ENCODE data around the gene SCRN2. TPM values are rescaled to one million over a fixed set of nuclear protein-coding genes. Genes with fewer than 3 reads are reported as not detected.

Gene SCRN2
- total and polyA plus RNA-seq, 2 experiments from 2014 or later = 40.6 to 45.5 TPM

- H3K4me2 ChIP-seq = no peak overlapping the region
- peaks cover 20% of the 10 kb centered on the region for H3K27me3 ChIP-seq (ENCODE audit: insufficient read depth)
- Mint-ChIP-seq H3K27me3 (ENCODE audit: insufficient read depth, low read depth, poor library complexity) (peaks cover 23% of the 10 kb centered on the region), H3K4me3 (no peak overlapping the region; the same call in 2 of the 3 replicates), H3K27ac (no peak overlapping the region), H3K36me3 (ENCODE audit: low read depth) (no peaks in the 10 kb centered on the region), H3K9me3 (no peaks in the 10 kb centered on the region), H3K4me1 (peaks cover 11% of the 10 kb centered on the region)
- H4K20me1 ChIP-seq (replicated peaks; ENCODE audit: insufficient read depth) = no peaks in the 10 kb centered on the region
- TF ChIP-seq EZH2phosphoT487 (IDR thresholded peaks at IDR 0.05; ENCODE audit: unreplicated experiment) (no peak), ZNF331 (CRISPR knock-in tag; IDR thresholded peaks at IDR 0.05; ENCODE audit: low read depth) (no peak), ZNF114 (CRISPR knock-in tag; IDR thresholded peaks at IDR 0.05) (no peak), NANOG (IDR thresholded peaks at IDR 0.05; ENCODE audit: borderline replicate concordance) (no peak), STAT1 (IDR thresholded peaks at IDR 0.05; ENCODE audit: unreplicated experiment) (no peak), CREB1 (CRISPR knock-in tag; IDR thresholded peaks at IDR 0.05; ENCODE audit: low read depth) (no peak), POLR2AphosphoS5 (IDR thresholded peaks at IDR 0.05; ENCODE audit: low read depth) (no peak)
- TF ChIP-seq, protein P1, sequence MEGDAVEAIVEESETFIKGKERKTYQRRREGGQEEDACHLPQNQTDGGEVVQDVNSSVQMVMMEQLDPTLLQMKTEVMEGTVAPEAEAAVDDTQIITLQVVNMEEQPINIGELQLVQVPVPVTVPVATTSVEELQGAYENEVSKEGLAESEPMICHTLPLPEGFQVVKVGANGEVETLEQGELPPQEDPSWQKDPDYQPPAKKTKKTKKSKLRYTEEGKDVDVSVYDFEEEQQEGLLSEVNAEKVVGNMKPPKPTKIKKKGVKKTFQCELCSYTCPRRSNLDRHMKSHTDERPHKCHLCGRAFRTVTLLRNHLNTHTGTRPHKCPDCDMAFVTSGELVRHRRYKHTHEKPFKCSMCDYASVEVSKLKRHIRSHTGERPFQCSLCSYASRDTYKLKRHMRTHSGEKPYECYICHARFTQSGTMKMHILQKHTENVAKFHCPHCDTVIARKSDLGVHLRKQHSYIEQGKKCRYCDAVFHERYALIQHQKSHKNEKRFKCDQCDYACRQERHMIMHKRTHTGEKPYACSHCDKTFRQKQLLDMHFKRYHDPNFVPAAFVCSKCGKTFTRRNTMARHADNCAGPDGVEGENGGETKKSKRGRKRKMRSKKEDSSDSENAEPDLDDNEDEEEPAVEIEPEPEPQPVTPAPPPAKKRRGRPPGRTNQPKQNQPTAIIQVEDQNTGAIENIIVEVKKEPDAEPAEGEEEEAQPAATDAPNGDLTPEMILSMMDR (conservative IDR thresholded peaks at IDR 0.05; ENCODE audit: low read depth in 2 of 2) = no peak
- no peak for DNase-seq (ENCODE audit: low spot score)
- H3K36me3 ChIP-seq (ENCODE audit: insufficient read depth) = no peaks in the 10 kb centered on the region
- no peaks in the 10 kb centered on the region for H3F3A ChIP-seq (replicated peaks; ENCODE audit: low read depth)
- H3K9me2 ChIP-seq (ENCODE audit: insufficient read depth) = peaks cover 4% of the 10 kb centered on the region; the same call in 1 of the 2 replicates
- no peaks in the 10 kb centered on the region for H3K79me2 ChIP-seq (replicated peaks; ENCODE audit: insufficient read depth)
- H3K27ac ChIP-seq (ENCODE audit: low read depth) = no peak overlapping the region
- H3K4me3 ChIP-seq = no peak overlapping the region
- ATAC-seq = no peak
- H3K4me1 ChIP-seq (ENCODE audit: insufficient read depth) = peaks cover 6% of the 10 kb centered on the region; the same call in 1 of the 2 replicates
- H2AFZ ChIP-seq = 0 out of 2 replicates have a peak overlapping the region, but pooled peaks have one; percentile 18
These were observed 21.8 kb upstream of the SCRN2 start for GRCh38 chr17:47862621-47863440.

- Histone ChIP-seq H3F3A (replicated peaks; ENCODE audit: low read depth) (no peaks in the 10 kb centered on the region), H3K4me3 (no peak overlapping the region), H3K36me3 (ENCODE audit: insufficient read depth) (no peaks in the 10 kb centered on the region), H3K27me3 (ENCODE audit: insufficient read depth) (peaks cover 40% of the 10 kb centered on the region), H3K4me1 (ENCODE audit: insufficient read depth) (peaks cover 16% of the 10 kb centered on the region; the same call in 1 of the 2 replicates), H3K27ac (ENCODE audit: low read depth) (no peak overlapping the region), H3K4me2 (no peak overlapping the region), H2AFZ (no peak overlapping the region), H3K79me2 (replicated peaks; ENCODE audit: insufficient read depth) (no peaks in the 10 kb centered on the region), H3K9me2 (ENCODE audit: insufficient read depth) (peaks cover 4% of the 10 kb centered on the region; the same call in 1 of the 2 replicates), H4K20me1 (replicated peaks; ENCODE audit: insufficient read depth) (no peaks in the 10 kb centered on the region)
- H3K9me3 Mint-ChIP-seq = no peaks in the 10 kb centered on the region
- H3K27ac Mint-ChIP-seq = no peak overlapping the region
- H3K27me3 Mint-ChIP-seq (ENCODE audit: insufficient read depth, low read depth, poor library complexity) = peaks cover 22% of the 10 kb centered on the region
- TF ChIP-seq NANOG (IDR thresholded peaks at IDR 0.05; ENCODE audit: borderline replicate concordance) (no peak), EZH2phosphoT487 (IDR thresholded peaks at IDR 0.05; ENCODE audit: unreplicated experiment) (no peak), REST (IDR thresholded peaks at IDR 0.05; ENCODE audit: unreplicated experiment) (no peak), EZH2 (IDR thresholded peaks at IDR 0.05; ENCODE audit: low read depth, unreplicated experiment) (no peak), CREB1 (CRISPR knock-in tag; IDR thresholded peaks at IDR 0.05; ENCODE audit: low read depth) (no peak), ZNF331 (CRISPR knock-in tag; IDR thresholded peaks at IDR 0.05; ENCODE audit: low read depth) (no peak), ZNF114 (CRISPR knock-in tag; IDR thresholded peaks at IDR 0.05) (no peak), ETS1 (IDR thresholded peaks at IDR 0.05) (no peak)
- no peak for ATAC-seq
- no peak overlapping the region for H3K4me3 Mint-ChIP-seq
- peaks cover 29% of the 10 kb centered on the region for H3K4me1 Mint-ChIP-seq
- no peaks in the 10 kb centered on the region for H3K36me3 Mint-ChIP-seq (ENCODE audit: low read depth)
- no peak for DNase-seq (ENCODE audit: low spot score)
These were observed 19.3 kb upstream of the SCRN2 start for GRCh38 chr17:47860386-47860785.
